ENCODE data around the gene WNK2. TPM values are rescaled to one million over a fixed set of nuclear protein-coding genes. Genes with fewer than 3 reads are reported as not detected.
"Not testable (repeated sequence)": the region's sequence is repeated elsewhere in the genome, so short reads cannot be mapped to it uniquely, and the experiment has no call there.

The WNK2 gene
- total RNA-seq, 1 donor from 2014 or later: 6.2 TPM

- H3K27ac Mint-ChIP-seq: no peak overlapping the region
- no peak overlapping the region for H2AFZ ChIP-seq (replicated peaks)
- peaks cover 2% of the 10 kb centered on the region for H3K27me3 Mint-ChIP-seq (ENCODE audit: insufficient read depth, low read depth)
- H4K20me1 ChIP-seq (ENCODE audit: low read depth): no peaks in the 10 kb centered on the region
- no peak overlapping the region for H3K4me3 Mint-ChIP-seq
- H3K27ac ChIP-seq: no peak overlapping the region
- no peaks in the 10 kb centered on the region for H3K4me1 ChIP-seq
- H3K79me2 ChIP-seq (ENCODE audit: low read depth): no peaks in the 10 kb centered on the region
- H3K4me1 Mint-ChIP-seq: no peaks in the 10 kb centered on the region
- H3K4me3 ChIP-seq: no peak overlapping the region
- no peak overlapping the region for H3K9ac ChIP-seq
- H3K4me2 ChIP-seq: no peak overlapping the region
- TF ChIP-seq, protein P1, sequence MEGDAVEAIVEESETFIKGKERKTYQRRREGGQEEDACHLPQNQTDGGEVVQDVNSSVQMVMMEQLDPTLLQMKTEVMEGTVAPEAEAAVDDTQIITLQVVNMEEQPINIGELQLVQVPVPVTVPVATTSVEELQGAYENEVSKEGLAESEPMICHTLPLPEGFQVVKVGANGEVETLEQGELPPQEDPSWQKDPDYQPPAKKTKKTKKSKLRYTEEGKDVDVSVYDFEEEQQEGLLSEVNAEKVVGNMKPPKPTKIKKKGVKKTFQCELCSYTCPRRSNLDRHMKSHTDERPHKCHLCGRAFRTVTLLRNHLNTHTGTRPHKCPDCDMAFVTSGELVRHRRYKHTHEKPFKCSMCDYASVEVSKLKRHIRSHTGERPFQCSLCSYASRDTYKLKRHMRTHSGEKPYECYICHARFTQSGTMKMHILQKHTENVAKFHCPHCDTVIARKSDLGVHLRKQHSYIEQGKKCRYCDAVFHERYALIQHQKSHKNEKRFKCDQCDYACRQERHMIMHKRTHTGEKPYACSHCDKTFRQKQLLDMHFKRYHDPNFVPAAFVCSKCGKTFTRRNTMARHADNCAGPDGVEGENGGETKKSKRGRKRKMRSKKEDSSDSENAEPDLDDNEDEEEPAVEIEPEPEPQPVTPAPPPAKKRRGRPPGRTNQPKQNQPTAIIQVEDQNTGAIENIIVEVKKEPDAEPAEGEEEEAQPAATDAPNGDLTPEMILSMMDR (IDR thresholded peaks at IDR 0.05): no peak
- TF ChIP-seq EZH2 (IDR thresholded peaks at IDR 0.05) (no peak), EZH2phosphoT487 (IDR thresholded peaks at IDR 0.05) (no peak)
- H3K36me3 ChIP-seq: no peaks in the 10 kb centered on the region
- no peaks in the 10 kb centered on the region for H3K9me3 ChIP-seq (ENCODE audit: low read depth)
- no peak for DNase-seq (ENCODE audit: low spot score)
- no peaks in the 10 kb centered on the region for H3K9me3 Mint-ChIP-seq
- H3K36me3 Mint-ChIP-seq: peaks cover 5% of the 10 kb centered on the region
- H3K27me3 ChIP-seq: no peaks in the 10 kb centered on the region
- no peaks in the 10 kb centered on the region for H3F3A ChIP-seq (ENCODE audit: low read depth)
Measured at GRCh38 chr9:93319301-93319991, 135.5 kb downstream of the WNK2 start.

- Histone ChIP-seq H3K36me3 (no peaks in the 10 kb centered on the region), H3K27ac (no peak overlapping the region), H4K20me1 (ENCODE audit: low read depth) (no peaks in the 10 kb centered on the region), H3K4me2 (no peak overlapping the region), H3K4me3 (no peak overlapping the region), H3F3A (ENCODE audit: low read depth) (no peaks in the 10 kb centered on the region), H3K79me2 (ENCODE audit: low read depth) (no peaks in the 10 kb centered on the region), H3K9me3 (ENCODE audit: low read depth) (no peaks in the 10 kb centered on the region), H3K4me1 (no peaks in the 10 kb centered on the region), H3K9ac (no peak overlapping the region), H3K27me3 (no peaks in the 10 kb centered on the region), H2AFZ (replicated peaks) (no peak overlapping the region)
- Mint-ChIP-seq H3K27ac (no peak overlapping the region), H3K36me3 (peaks cover 5% of the 10 kb centered on the region), H3K9me3 (no peaks in the 10 kb centered on the region), H3K4me3 (no peak overlapping the region), H3K27me3 (ENCODE audit: insufficient read depth, low read depth) (peaks cover 2% of the 10 kb centered on the region), H3K4me1 (peaks cover 2% of the 10 kb centered on the region)
- TF ChIP-seq EZH2 (IDR thresholded peaks at IDR 0.05) (no peak), EZH2phosphoT487 (IDR thresholded peaks at IDR 0.05) (no peak)
- TF ChIP-seq, protein P1 (IDR thresholded peaks at IDR 0.05): no peak
- DNase-seq (ENCODE audit: low spot score): no peak
Measured at GRCh38 chr9:93319992-93320500, 136.1 kb downstream of the WNK2 start.

- H3K4me2 ChIP-seq: no peak overlapping the region
- H3K27me3 ChIP-seq: no peaks in the 10 kb centered on the region
- no peak overlapping the region for H3K27ac Mint-ChIP-seq
- no peak overlapping the region for H3K4me3 Mint-ChIP-seq
- DNase-seq (ENCODE audit: low spot score): no peak
- H2AFZ ChIP-seq (replicated peaks): no peak overlapping the region
- peaks cover 2% of the 10 kb centered on the region for H3K27me3 Mint-ChIP-seq (ENCODE audit: insufficient read depth, low read depth)
- no peaks in the 10 kb centered on the region for H3K9me3 Mint-ChIP-seq
- H3K4me3 ChIP-seq: no peak overlapping the region
- no peaks in the 10 kb centered on the region for H3K9me3 ChIP-seq (ENCODE audit: low read depth)
- H3K4me1 Mint-ChIP-seq: peaks cover 2% of the 10 kb centered on the region
- H3K36me3 Mint-ChIP-seq: peaks cover 3% of the 10 kb centered on the region
- no peaks in the 10 kb centered on the region for H3K4me1 ChIP-seq
- no peaks in the 10 kb centered on the region for H3F3A ChIP-seq (ENCODE audit: low read depth)
- no peaks in the 10 kb centered on the region for H3K79me2 ChIP-seq (ENCODE audit: low read depth)
- no peaks in the 10 kb centered on the region for H4K20me1 ChIP-seq (ENCODE audit: low read depth)
- TF ChIP-seq EZH2phosphoT487 (IDR thresholded peaks at IDR 0.05): no peak
- H3K27ac ChIP-seq: no peak overlapping the region
- no peaks in the 10 kb centered on the region for H3K36me3 ChIP-seq
- no peak overlapping the region for H3K9ac ChIP-seq
Measured at GRCh38 chr9:93320591-93321219, 136.8 kb downstream of the WNK2 start.

DNA sequence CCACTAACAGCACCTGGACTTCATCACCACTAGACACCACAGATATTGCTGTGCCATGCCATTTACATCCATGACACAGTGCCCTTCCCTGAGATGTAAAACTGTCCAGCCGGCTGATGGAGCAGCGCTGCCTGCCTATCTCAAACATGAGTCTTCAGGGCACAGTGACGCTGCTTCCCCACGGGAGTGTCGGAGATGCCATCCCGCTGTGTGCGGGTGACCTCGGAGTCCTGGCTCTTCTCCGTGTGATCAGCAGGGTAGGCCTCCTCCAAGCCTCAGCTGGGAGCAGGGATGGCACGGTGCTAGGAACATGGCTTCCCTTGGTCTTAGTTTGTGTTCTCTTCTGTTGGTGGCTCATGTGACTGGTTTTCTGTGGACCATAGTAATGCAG lies 137.3 kb downstream of the WNK2 start:
- Mint-ChIP-seq H3K4me1 (peaks cover 2% of the 10 kb centered on the region), H3K27me3 (ENCODE audit: insufficient read depth, low read depth) (peaks cover 2% of the 10 kb centered on the region), H3K36me3 (peaks cover 3% of the 10 kb centered on the region), H3K27ac (no peak overlapping the region), H3K9me3 (no peaks in the 10 kb centered on the region), H3K4me3 (no peak overlapping the region)
- TF ChIP-seq, protein P1 (IDR thresholded peaks at IDR 0.05): no peak
- no peak for TF ChIP-seq EZH2phosphoT487 (IDR thresholded peaks at IDR 0.05)
- TF ChIP-seq EZH2 (IDR thresholded peaks at IDR 0.05): no peak
- no peak overlapping the region for H2AFZ ChIP-seq (replicated peaks)
- H3K4me2 ChIP-seq: no peak overlapping the region
- H4K20me1 ChIP-seq (ENCODE audit: low read depth): no peaks in the 10 kb centered on the region
- H3K36me3 ChIP-seq: no peaks in the 10 kb centered on the region
- H3K27ac ChIP-seq: no peak overlapping the region
- no peaks in the 10 kb centered on the region for H3K4me1 ChIP-seq
- DNase-seq (ENCODE audit: low spot score): no peak
- no peak overlapping the region for H3K9ac ChIP-seq
- no peaks in the 10 kb centered on the region for H3F3A ChIP-seq (ENCODE audit: low read depth)
- H3K4me3 ChIP-seq: no peak overlapping the region
- H3K27me3 ChIP-seq: no peaks in the 10 kb centered on the region
- no peaks in the 10 kb centered on the region for H3K9me3 ChIP-seq (ENCODE audit: low read depth)
- no peaks in the 10 kb centered on the region for H3K79me2 ChIP-seq (ENCODE audit: low read depth)

GRCh38 chr9:93323446-93323954 lies 139.6 kb downstream of the WNK2 start:
- H3K27me3 Mint-ChIP-seq (ENCODE audit: insufficient read depth, low read depth); H4K20me1 ChIP-seq (ENCODE audit: low read depth); H3K9ac ChIP-seq; H3K4me1 ChIP-seq; H3K79me2 ChIP-seq (ENCODE audit: low read depth); H3K36me3 ChIP-seq; H3K36me3 Mint-ChIP-seq; H3K4me1 Mint-ChIP-seq; H3K4me2 ChIP-seq; H3K4me3 ChIP-seq; H3K9me3 ChIP-seq (ENCODE audit: low read depth); H2AFZ ChIP-seq (replicated peaks); DNase-seq (ENCODE audit: low spot score); H3K27ac ChIP-seq; H3K4me3 Mint-ChIP-seq; H3F3A ChIP-seq (ENCODE audit: low read depth); H3K27ac Mint-ChIP-seq; H3K27me3 ChIP-seq; H3K9me3 Mint-ChIP-seq: not testable (repeated sequence)

Data from neural progenitor cell (in vitro differentiated cells).